ENCODE results near the gene ARHGAP9. TPM values are rescaled to one million over a fixed set of nuclear protein-coding genes. Genes with fewer than 3 reads are reported as not detected.

ARHGAP9 gene
- total RNA-seq, 4 donors from 2014 or later: 16.6 to 50.1 (median 24.7) TPM

DNA sequence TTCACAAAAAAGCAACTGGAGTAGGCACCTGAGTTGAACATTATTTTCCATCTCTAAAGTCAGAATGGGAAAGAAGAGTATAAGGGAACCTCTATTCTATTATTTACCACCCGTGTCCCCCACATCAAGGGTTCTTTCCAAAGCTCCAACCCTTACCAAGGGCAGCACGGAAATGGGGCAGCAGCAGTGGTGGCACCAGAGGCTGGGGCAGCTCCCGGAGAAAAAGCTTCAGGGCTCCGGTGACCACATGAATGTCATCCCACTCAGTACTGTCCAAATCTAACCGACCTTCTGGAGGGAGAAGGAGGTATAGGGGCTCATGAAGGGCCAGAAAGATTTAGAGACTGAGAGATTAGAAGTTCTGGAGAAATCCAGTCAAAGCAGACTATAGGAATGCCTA, 5.8 kb downstream of the ARHGAP9 start:
- TF ChIP-seq, protein P1, sequence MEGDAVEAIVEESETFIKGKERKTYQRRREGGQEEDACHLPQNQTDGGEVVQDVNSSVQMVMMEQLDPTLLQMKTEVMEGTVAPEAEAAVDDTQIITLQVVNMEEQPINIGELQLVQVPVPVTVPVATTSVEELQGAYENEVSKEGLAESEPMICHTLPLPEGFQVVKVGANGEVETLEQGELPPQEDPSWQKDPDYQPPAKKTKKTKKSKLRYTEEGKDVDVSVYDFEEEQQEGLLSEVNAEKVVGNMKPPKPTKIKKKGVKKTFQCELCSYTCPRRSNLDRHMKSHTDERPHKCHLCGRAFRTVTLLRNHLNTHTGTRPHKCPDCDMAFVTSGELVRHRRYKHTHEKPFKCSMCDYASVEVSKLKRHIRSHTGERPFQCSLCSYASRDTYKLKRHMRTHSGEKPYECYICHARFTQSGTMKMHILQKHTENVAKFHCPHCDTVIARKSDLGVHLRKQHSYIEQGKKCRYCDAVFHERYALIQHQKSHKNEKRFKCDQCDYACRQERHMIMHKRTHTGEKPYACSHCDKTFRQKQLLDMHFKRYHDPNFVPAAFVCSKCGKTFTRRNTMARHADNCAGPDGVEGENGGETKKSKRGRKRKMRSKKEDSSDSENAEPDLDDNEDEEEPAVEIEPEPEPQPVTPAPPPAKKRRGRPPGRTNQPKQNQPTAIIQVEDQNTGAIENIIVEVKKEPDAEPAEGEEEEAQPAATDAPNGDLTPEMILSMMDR (IDR thresholded peaks at IDR 0.05; ENCODE audit: low read depth): no peak

DNA sequence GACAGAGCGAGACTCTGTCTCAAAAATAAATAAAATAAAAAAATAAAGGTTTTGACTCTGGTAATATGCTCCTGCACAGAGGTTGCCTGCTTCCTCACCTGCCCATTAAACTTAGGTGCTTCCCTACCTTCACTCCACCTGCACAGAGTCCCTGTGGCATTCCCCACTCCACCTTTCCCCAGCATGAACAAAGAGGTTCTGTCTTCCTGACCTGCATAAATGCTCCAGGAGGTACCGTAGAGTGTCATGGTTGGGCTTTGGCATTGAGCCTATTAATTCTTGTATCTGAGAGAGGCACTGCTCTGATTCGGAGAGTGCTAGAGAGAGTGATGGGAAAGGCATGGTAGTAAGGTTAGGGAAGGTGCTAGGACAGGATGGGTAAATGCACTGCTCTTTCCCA, 6.3 kb downstream of the ARHGAP9 start:
- TF ChIP-seq, protein P1 (IDR thresholded peaks at IDR 0.05; ENCODE audit: low read depth): no peak

DNA sequence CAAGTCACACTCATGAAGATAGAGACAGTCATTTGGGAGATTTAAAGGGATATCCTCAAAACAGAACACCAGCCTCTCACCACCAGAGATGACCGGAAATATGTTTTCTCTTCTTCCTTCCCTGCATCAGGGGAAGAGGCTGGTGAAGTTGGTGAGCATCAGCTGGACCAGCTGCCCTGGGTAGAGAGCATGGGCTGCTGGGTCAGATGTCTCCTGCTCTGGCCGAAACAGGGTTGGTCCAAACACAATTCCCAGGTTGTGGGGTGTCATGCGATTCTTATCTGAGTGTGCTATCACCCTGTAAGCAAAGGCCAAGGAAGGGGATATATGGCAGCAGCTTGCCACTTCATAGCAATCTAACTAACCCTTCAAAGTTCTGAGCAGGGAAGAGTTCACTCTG, 7.3 kb downstream of the ARHGAP9 start:
- TF ChIP-seq, protein P1 (IDR thresholded peaks at IDR 0.05; ENCODE audit: low read depth): no peak

DNA sequence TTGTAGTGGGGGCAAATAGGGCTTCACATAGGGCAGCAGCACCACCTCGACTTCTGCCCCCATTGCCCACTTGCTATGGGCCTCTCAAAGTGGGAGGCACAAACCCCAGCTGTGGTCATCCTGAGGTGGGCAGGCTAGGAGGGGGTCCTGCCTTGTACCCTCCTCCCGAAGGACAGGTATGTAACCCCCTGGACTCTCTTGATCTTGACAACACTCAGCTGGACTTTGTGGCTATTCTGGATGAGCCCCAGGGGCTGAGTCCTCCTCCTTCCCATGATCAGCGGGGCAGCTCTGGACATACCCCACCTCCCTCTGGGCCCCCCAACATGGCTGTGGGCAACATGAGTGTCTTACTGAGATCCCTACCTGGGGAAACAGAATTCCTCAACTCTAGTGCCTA, 8.0 kb downstream of the ARHGAP9 start:
- TF ChIP-seq, protein P1 (IDR thresholded peaks at IDR 0.05; ENCODE audit: low read depth): no peak

DNA sequence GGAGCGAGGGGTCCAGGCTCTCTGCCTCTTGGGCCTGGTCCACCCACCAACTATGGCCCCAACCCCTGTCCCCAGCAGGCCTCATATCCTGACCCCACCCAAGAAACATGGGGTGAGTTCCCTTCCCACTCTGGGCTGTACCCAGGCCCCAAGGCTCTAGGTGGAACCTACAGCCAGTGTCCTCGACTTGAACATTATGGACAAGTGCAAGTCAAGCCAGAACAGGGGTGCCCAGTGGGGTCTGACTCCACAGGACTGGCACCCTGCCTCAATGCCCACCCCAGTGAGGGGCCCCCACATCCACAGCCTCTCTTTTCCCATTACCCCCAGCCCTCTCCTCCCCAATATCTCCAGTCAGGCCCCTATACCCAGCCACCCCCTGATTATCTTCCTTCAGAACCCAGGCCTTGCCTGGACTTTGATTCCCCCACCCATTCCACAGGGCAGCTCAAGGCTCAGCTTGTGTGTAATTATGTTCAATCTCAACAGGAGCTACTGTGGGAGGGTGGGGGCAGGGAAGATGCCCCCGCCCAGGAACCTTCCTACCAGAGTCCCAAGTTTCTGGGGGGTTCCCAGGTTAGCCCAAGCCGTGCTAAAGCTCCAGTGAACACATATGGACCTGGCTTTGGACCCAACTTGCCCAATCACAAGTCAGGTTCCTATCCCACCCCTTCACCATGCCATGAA, 8.6 kb downstream of the ARHGAP9 start:
- TF ChIP-seq, protein P1 (IDR thresholded peaks at IDR 0.05; ENCODE audit: low read depth): no peak

DNA sequence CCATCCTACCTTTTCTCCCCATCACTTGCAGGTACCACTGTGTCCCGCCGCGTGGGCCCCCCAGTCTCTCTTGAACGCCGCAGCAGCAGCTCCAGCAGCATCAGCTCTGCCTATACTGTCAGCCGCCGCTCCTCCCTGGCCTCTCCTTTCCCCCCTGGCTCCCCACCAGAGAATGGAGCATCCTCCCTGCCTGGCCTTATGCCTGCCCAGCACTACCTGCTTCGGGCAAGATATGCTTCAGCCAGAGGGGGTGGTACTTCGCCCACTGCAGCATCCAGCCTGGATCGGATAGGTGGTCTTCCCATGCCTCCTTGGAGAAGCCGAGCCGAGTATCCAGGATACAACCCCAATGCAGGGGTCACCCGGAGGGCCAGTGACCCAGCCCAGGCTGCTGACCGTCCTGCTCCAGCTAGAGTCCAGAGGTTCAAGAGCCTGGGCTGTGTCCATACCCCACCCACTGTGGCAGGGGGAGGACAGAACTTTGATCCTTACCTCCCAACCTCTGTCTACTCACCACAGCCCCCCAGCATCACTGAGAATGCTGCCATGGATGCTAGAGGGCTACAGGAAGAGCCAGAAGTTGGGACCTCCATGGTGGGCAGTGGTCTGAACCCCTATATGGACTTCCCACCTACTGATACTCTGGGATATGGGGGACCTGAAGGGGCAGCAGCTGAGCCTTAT, 9.2 kb downstream of the ARHGAP9 start:
- TF ChIP-seq, protein P1 (IDR thresholded peaks at IDR 0.05; ENCODE audit: low read depth): no peak

DNA sequence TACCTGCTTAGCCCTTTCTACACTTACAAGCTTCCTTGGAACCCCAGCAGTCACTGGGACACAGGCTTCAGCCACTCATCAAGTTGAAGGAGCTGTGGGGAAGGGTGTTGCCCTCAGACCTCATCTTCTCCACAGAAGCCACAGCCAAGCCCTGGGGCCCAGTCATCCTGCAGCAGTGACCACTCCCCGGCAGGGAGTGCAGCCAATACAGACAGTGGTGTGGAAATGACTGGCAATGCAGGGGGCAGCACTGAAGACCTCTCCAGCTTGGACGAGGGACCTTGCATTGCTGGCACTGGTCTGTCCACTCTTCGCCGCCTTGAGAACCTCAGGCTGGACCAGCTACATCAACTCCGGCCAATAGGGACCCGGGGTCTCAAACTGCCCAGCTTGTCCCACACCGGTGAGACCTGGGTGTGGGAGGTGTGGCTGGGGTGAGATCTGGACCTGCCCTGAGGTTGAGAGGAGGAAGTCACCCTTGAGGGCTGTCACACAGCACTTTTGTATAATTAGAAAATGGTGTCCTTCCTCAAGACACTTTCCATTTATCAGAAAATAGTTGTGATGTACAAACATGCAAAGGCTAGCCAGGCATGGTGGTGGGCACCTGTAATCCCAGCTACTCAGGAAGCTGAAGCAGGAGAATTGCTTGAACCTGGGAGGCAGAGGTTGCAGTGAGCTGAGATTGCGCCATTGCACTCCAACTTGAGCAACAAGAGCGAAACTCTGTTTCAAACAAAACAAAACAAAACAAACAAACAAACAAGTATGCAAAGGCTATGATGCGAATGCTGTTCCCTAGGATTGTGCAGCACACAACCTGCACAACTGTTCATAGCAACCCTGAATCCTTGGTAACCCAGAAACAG, 10.1 kb downstream of the ARHGAP9 start:
- TF ChIP-seq, protein P1 (IDR thresholded peaks at IDR 0.05; ENCODE audit: low read depth): no peak
